Stimulated activated CD4-positive, alpha-beta T cell treated with anti-CD3 and anti-CD28 coated beads, TNF-alpha, amount 100 ng/mL, for 24 hours (primary cell): ENCODE measurements around the gene SLC6A3.
"Not testable (repeated sequence)": the region's sequence is repeated elsewhere in the genome, so short reads cannot be mapped to it uniquely, and the experiment has no call there.

Experiments
- DNase-seq, 3 experiments: peaks; one replicate each; pipeline ENCODE4 v3.0.0-alpha.2; 2020; ENCODE audit warnings: low read depth in 3 of 3

Gene SLC6A3

GRCh38 chr5:1465117-1465516, 19.9 kb upstream of the SLC6A3 start:
- DNase-seq, result no peak

GRCh38 chr5:1464511-1464910, 19.3 kb upstream of the SLC6A3 start:
- DNase-seq, result no peak

- DNase-seq, result no peak
These were observed 18.8 kb upstream of the SLC6A3 start for GRCh38 chr5:1464096-1464446.

GRCh38 chr5:1463326-1464095, 18.3 kb upstream of the SLC6A3 start:
- DNase-seq, result no peak

GRCh38 chr5:1462358-1462757, 17.1 kb upstream of the SLC6A3 start:
- no peak for DNase-seq

GRCh38 chr5:1461396-1461795, 16.2 kb upstream of the SLC6A3 start:
- DNase-seq, result no peak

- DNase-seq, result no peak
These were observed 14.9 kb upstream of the SLC6A3 start for GRCh38 chr5:1460054-1460682.

GRCh38 chr5:1459435-1459834, 14.2 kb upstream of the SLC6A3 start:
- not testable (repeated sequence) for DNase-seq

- DNase-seq, result not testable (repeated sequence)
These were observed 11.1 kb upstream of the SLC6A3 start for GRCh38 chr5:1456110-1456881.

GRCh38 chr5:1453613-1454012, 8.4 kb upstream of the SLC6A3 start:
- DNase-seq, result no peak

- DNase-seq, result no peak
These were observed 3.9 kb upstream of the SLC6A3 start for GRCh38 chr5:1449081-1449630.

- DNase-seq, result no peak
These were observed 3.3 kb upstream of the SLC6A3 start for GRCh38 chr5:1448511-1449011.

GRCh38 chr5:1447671-1448361, 2.6 kb upstream of the SLC6A3 start:
- no peak for DNase-seq

GRCh38 chr5:1446602-1447343, 1.5 kb upstream of the SLC6A3 start:
- DNase-seq, result no peak

GRCh38 chr5:1445689-1446601, 705 bp upstream of the SLC6A3 start:
- no peak for DNase-seq

GRCh38 chr5:1444361-1445189, 665 bp downstream of the SLC6A3 start:
- no peak for DNase-seq

- no peak for DNase-seq
These were observed 1.3 kb downstream of the SLC6A3 start for GRCh38 chr5:1443991-1444360.

- DNase-seq, result no peak
These were observed 2.1 kb downstream of the SLC6A3 start for GRCh38 chr5:1443171-1443570.
